22Rv1 (cell line): Measurements from ENCODE around the gene FARP1.

Experiments used
- H3K27ac ChIP-seq: fragments of 450-650 bp; 2 replicates; pipeline ENCODE4 v1.5.1; 2017
- ZFX ChIP-seq: fragments of 450-650 bp; IDR thresholded peaks from 2 replicates; pipeline ENCODE4 v1.6.1; 2017; ENCODE audit warnings: antibody characterized with exemption, borderline replicate concordance
- TF ChIP-seq, protein P1 (sequence below): fragments of 450-650 bp; IDR thresholded peaks from 2 replicates; pipeline ENCODE4 v1.5.1; 2017; ENCODE audit warnings: mild to moderate bottlenecking

Gene FARP1

DNA sequence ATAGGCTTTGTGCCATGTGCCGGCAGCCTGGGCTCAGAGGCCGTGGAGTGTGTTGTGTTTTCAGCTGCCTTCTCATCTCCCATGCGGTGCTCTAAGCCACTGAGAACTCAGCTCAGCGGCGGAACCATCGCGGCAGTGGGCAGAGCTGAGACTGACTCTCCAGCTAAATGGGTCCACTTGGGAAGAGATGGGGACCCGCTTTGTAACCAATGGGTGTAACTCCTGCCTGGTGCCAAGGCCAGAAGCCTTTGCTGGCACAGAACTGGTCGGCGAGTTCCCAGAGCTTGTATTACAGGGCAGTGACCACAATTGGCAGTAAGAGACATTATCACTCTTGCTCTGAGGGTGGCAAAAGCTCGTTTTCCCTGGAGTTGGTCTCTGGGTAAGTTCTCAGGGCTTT is 251.0 kb downstream of the FARP1 start:
- TF ChIP-seq, protein P1, sequence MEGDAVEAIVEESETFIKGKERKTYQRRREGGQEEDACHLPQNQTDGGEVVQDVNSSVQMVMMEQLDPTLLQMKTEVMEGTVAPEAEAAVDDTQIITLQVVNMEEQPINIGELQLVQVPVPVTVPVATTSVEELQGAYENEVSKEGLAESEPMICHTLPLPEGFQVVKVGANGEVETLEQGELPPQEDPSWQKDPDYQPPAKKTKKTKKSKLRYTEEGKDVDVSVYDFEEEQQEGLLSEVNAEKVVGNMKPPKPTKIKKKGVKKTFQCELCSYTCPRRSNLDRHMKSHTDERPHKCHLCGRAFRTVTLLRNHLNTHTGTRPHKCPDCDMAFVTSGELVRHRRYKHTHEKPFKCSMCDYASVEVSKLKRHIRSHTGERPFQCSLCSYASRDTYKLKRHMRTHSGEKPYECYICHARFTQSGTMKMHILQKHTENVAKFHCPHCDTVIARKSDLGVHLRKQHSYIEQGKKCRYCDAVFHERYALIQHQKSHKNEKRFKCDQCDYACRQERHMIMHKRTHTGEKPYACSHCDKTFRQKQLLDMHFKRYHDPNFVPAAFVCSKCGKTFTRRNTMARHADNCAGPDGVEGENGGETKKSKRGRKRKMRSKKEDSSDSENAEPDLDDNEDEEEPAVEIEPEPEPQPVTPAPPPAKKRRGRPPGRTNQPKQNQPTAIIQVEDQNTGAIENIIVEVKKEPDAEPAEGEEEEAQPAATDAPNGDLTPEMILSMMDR: no peak
- no peak for TF ChIP-seq ZFX
- no peak overlapping the region for H3K27ac ChIP-seq

DNA sequence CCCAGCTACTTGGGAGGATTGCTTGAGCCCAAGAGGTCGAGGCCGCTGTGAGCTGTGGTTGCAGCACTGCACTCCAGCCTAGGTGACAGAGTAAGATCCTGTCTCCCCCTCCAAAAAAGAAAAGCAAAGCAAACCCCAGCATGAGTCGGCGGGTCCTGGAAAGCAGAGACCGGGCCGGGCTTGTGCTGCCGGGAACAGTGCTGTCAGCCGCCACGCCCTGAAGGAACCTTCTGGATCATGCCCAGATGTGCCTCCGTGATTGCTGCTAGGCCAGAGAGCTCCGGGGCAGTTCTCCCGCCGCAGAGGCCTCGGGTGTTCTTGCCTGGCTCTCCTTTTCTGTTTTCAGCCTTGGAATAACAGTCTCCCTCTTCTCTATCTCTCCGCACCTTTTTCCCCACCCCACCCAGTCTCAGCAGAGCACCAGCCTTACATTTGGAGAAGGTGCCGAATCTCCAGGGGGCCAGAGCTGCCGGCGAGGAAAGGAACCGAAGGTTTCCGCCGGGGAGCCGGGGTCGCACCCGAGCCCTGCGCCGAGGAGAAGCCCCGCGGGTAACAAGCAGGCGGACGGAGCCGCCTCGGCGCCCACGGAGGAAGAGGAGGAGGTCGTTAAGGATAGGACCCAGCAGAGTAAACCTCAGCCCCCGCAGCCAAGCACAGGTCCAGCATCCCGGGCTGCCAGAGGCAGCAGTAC is 252.1 kb downstream of the FARP1 start:
- TF ChIP-seq, protein P1: no peak
- no peak for TF ChIP-seq ZFX
- H3K27ac ChIP-seq: no peak overlapping the region

DNA sequence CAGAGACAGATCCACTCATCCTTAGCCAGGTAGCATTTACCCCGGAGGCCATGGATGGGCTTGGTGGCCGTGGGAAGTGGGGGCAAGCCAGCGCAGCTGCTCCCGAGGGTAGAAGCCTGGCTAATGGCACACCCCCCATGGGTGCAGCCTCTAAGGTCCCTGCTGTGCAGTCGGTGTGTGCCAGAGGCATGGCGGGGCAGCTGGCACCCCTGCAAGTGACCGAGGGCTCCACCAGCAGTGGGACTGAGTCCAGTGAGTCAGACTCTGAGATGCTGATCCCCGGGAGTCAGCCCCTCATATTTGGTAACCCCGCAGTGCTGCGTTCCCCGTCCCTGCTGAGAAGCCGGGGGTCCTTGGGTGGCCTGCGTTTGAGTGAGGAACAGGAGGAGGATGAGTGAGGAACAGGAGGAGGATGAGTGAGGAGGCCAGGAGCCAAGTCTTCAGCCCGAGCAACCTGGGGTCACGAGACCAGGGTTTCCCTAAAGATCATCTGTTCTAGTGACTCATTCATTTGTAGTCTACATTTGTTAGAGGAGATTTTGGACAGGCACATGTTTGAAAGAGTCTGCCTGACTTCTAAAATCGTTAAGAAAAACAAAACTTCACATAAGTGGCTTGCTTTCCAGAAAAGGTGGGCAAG is 253.3 kb downstream of the FARP1 start:
- no peak overlapping the region for H3K27ac ChIP-seq
- no peak for TF ChIP-seq ZFX
- TF ChIP-seq, protein P1: no peak

DNA sequence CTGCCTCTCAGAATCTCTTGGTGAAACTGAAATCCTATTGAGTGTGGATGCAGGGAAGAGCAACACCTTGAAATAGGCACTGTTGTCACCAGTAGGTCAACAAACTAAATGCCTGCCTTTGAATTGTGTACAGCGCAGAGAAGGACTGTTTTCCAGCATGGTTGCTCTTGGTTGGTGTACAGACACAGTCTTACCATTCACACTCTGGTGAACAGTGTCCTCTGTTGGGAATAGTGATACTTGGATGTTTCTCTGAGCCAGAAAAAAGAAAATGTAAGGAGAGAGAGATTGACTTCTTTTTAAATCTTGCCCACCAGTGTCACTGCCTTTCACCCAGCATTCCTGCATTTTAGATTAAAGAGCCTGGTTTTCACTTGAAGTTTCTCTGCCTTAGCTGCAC is 254.3 kb downstream of the FARP1 start:
- H3K27ac ChIP-seq: no peak overlapping the region

DNA sequence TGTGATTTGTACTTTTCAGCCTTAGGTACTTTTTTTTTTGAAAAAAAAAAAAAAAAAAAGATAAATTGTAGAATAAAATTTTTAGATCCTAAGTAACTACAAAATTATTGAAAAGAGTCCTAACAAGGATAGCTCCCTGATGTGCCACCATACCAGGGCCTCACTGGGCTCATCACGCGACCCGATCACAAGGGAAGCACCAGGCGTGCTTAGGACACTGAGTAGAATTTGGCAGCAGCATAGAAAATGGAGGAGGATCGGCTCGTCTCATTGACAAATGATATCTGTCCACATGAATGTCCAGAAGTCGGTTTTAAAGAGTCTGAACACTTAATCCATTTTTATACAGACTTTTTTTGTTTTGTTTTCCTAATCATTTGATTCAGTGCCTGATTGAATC is 255.0 kb downstream of the FARP1 start:
- H3K27ac ChIP-seq: no peak overlapping the region
- no peak for TF ChIP-seq ZFX
- TF ChIP-seq, protein P1: no peak

More for the DNA sequence above, 254.3 kb downstream of the FARP1 start:
- TF ChIP-seq, protein P1: no peak
- no peak for TF ChIP-seq ZFX

DNA sequence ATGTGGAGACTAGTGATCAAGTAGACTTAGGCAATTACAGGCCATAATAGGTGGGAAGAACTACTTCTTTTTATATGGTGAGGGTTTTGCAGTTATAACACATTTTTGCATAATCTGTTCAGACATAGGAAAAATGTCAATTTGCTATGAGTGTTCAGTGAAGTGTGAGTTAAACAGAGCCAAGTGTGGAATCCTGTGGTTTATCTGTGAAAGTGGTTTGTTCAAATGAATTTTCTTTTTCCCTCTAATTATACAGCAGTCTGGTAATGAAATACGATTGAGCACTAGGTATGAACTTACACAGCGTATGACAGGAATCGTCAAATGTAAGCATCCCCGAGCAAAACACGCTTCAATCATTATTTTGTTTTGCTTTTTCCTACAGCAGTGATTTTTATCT is 255.7 kb downstream of the FARP1 start:
- H3K27ac ChIP-seq: no peak overlapping the region
- TF ChIP-seq ZFX: no peak
- TF ChIP-seq, protein P1: no peak

DNA sequence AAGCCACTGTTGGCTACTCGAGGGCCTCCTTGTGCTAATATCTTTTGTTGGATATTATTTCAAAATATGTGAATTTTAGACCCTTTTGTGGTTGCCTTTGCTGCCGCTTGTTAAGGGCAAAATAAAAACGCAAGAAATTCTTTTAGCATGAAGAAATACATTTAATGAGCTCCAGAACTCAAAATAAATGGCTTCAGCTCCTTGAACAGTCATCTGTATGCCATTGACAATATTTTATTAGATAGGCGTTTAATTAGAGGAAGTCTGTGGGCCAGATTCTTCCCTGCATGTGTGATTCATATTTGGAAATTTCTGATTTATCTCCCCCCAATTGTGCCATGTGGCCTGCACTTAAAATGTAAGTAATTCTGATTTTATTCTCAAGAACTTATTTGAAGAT is 256.9 kb downstream of the FARP1 start:
- no peak overlapping the region for H3K27ac ChIP-seq
- no peak for TF ChIP-seq ZFX
- TF ChIP-seq, protein P1: no peak
